ENCODE data around the gene PSRC1.

Gene PSRC1

DNA sequence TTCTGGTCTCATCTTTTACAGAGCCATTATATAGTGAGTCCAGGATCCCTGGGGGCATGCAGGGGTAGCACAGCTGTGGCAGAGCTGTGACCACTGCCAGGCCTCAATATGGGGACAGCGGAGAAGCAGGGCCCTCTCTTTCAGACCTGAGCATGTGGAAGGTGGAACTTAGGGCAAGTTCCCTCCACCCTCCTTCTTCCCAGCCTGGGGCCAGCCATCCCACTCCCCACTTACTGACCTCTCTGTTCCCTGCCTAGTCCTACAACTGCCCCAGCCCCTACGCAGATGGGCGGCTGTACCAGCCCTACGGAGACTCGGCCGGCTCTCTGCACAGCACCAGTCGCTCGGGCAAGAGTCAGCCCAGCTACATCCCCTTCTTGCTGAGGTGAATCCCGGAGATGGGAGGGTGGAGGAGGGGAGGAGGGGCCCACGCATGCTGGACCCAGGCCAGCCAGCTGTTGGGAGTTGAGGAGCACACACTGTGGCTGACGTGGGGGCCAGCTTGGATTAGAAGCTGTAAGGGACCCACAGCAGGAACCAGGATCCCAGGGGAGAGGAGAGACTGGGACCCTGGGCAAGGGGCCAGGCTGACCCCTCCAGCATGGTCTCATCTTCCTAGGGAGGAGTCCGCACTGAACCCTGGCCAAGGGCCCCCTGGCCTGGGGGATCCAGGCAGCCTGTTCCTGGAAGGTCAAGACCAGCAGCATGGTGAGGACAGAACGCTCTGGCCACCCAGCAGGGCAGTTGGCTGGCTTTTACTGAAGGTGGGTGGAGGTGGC is 10.7 kb downstream of the PSRC1 start:
- DNase-seq (ENCODE audit: low spot score): no peak

DNA sequence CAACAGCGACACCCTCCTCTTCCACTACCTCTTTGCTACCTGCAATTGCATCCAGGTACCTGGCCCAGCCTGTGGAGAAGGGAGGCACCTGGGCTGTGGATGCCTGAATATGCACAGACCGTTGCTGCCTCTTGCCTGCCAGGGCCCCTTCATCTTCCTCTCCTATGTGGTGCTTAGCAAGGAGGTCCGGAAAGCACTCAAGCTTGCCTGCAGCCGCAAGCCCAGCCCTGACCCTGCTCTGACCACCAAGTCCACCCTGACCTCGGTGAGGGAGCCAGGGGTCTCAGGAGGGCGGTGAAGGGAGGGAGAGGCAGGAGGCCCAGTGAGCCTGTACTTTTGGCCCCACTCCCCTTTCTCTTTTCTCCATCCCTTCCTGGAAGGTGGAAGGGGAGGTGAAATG is 11.5 kb downstream of the PSRC1 start:
- no peak for DNase-seq (ENCODE audit: low spot score)

DNA sequence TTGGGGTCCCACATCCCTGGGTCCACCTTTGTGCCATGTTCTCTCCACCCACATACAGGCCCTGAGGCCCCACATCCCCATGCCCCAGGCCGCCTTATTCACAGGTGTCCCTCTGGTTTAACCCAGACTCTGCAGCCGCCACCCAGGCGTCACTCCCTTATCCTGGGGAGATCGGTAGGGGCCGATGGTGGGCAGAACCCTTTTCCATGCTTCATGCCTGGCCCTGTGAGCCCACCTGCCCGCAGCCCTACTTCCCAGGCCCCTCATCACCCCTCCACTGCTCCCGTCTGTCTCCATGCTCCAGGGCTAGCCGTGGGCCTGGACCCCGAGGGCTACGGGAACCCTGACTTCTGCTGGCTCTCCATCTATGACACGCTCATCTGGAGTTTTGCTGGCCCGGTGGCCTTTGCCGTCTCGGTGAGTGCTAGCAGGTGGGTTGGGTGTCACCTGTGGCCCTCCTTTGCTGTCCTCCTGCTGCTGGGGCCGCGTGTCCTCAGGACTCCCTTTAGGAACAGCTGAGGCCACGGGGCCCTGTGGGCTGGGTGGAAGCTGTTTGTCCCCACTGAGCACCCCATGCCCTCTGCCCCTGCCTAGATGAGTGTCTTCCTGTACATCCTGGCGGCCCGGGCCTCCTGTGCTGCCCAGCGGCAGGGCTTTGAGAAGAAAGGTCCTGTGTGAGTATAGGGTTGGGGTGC is 12.2 kb downstream of the PSRC1 start:
- no peak for DNase-seq (ENCODE audit: low spot score)

DNA sequence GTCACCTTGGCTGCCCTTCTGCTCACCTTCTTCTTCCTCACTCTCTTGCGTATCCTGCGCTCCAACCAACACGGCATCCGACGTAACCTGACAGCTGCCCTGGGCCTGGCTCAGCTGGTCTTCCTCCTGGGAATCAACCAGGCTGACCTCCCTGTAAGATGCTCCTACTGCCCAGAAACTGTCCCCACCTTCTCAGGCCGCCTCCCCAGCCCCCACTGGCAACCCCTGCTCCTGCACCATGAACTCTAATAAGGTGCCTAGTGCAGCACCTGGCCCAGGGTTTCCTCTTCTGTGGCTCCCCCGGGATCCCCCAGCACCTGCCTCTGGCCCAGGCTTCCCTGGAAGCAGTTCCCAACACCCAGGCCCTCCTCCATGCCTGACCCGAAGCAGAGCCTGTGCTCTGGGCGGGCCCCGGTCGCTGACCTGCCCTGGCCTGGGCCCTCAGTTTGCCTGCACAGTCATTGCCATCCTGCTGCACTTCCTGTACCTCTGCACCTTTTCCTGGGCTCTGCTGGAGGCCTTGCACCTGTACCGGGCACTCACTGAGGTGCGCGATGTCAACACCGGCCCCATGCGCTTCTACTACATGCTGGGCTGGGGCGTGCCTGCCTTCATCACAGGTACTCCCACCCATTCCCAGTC is 12.8 kb downstream of the PSRC1 start:
- no peak for DNase-seq (ENCODE audit: low spot score)

DNA sequence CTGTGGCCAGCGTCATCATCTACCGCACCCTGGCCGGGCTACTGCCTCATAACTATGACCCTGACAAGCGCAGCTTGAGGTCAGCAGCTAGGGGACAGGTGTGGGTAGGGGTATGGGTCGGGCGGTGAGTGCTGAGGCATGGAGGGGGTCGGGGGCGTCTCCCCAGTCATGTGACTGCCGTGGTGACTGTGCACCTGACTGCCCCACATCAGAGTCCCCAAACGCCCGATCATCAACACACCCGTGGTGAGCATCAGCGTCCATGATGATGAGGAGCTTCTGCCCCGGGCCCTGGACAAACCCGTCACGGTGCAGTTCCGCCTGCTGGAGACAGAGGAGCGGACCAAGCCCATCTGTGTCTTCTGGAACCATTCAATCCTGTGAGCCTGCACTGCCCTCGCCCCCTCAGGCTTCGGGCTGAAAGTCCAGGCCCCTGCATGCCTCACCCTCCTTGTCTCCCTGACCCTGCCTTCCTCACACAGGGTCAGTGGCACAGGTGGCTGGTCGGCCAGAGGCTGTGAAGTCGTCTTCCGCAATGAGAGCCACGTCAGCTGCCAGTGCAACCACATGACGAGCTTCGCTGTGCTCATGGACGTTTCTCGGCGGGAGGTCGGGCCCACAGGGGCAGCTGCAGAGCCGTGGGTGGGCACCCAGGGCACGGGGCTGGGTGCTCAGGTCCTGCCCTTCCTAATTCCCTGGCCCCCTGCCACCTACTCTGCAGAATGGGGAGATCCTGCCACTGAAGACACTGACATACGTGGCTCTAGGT is 13.5 kb downstream of the PSRC1 start:
- no peak for DNase-seq (ENCODE audit: low spot score)

DNA sequence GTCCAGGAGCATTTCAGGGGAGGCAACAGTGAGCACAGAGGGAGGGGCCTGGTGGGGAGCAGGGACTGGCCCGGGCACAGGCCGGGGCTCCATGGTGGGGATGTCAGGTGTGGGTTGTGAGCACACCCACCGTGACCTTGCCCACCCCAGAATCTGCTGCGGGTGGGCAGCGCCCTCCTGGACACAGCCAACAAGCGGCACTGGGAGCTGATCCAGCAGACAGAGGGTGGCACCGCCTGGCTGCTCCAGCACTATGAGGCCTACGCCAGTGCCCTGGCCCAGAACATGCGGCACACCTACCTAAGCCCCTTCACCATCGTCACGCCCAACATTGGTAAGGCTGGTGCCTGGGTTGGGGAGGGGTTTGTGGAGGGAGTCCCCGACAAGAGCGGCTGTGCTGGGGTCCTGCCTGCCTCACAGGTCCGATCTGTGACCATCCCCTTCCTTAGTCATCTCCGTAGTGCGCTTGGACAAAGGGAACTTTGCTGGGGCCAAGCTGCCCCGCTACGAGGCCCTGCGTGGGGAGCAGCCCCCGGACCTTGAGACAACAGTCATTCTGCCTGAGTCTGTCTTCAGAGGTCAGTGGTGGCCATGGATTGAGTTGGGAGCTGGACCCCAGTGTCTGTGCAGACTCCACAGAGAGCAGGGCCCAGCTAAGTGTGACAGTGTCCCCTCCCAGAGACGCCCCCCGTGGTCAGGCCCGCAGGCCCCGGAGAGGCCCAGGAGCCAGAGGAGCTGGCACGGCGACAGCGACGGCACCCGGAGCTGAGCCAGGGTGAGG is 14.3 kb downstream of the PSRC1 start:
- DNase-seq (ENCODE audit: low spot score): no peak

DNA sequence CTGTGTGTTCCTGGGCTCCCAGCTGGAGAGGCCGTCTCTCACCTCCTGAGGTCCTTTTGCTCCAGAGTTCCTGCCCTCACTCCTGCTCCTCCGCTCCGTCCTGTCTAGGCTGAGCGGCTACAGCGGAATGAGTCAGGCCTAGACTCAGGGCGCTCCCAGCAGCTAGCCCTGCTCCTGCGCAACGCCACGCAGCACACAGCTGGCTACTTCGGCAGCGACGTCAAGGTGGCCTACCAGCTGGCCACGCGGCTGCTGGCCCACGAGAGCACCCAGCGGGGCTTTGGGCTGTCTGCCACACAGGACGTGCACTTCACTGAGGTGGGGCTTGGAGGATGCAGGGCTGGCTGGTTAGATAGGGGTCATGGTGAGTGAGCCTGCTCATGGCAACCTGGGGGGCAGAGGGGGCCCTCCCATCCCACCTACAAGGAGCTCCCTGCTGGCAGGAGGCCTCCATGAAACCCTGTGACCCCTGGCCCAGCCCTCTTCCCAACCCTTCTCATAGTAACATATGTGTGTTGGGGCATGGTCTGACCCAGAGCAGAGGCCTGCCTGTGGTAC is 15.1 kb downstream of the PSRC1 start:
- DNase-seq (ENCODE audit: low spot score): no peak

DNA sequence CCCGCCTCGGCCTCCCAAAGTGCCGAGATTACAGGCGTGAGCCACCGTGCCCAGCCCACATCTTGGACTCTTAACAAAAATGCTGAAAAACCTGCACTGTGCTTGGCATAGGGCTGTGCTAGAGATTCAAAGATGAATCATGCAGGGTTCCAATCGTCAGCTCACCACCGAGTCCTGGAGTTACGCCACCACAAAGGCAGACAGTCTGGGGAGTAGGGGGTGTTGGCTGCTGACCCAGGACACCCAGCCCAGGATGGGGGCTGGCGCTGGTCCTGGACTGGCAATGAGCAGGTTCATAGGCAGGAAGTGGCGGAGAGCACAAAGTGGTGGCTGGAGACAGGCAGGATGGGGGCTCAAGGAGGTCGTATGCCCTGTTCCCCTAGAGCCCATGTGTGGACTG is 16.0 kb downstream of the PSRC1 start:
- DNase-seq (ENCODE audit: low spot score): peak; percentile 70

DNA sequence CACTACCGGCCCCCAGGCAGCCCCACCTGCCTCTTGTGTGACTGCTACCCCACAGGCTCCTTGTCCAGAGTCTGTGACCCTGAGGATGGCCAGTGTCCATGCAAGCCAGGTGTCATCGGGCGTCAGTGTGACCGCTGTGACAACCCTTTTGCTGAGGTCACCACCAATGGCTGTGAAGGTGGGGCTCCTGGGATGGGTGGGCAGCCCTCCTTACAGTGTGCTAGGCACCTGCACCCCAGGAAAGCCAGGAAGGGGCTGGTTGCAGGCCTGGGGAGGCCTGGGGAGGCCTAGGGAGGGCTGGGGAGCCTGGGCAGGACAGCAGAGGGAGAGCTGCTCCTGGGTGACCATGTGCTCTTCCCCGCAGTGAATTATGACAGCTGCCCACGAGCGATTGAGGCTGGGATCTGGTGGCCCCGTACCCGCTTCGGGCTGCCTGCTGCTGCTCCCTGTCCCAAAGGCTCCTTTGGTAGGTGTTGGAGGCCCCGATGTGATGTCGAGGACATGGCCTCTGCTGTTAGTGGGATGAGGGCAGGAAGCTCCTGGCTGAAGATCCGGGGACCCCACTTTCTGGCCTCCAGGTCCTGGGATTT is 17.1 kb downstream of the PSRC1 start:
- DNase-seq (ENCODE audit: low spot score): no peak

DNA sequence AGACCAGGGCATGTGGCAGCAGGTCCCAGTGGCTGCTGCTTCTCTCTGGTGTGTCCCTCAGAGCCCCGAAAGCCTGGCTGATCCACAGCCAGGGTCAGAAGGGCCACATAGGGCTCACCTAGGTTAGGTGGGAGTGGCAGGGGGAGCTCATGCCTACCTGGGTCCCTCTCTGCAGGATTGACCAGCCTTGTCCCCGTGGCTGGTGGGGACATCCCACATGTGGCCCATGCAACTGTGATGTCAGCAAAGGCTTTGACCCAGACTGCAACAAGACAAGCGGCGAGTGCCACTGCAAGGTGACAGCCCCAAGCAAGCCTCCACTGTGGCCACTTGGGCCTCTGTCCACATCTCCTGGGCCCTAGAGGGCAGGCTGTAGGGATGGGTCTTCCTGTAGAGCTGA is 17.9 kb downstream of the PSRC1 start:
- DNase-seq (ENCODE audit: low spot score): no peak

DNA sequence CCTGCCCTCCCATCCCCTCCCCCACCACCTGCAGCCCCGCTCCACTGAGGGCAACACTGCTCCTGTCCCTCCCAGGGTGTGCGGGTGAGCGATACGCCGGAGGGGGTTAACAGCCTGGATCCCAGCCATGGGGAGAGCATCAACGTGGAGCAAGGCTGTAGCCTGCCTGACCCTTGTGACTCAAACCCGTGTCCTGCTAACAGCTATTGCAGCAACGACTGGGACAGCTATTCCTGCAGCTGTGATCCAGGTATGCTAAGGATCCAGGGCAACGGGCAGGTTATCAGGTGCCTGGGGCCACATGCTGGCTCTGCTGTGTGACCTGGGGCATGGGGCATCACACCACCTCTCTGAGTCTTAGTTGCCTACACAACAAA is 18.6 kb downstream of the PSRC1 start:
- no peak for DNase-seq (ENCODE audit: low spot score)

DNA sequence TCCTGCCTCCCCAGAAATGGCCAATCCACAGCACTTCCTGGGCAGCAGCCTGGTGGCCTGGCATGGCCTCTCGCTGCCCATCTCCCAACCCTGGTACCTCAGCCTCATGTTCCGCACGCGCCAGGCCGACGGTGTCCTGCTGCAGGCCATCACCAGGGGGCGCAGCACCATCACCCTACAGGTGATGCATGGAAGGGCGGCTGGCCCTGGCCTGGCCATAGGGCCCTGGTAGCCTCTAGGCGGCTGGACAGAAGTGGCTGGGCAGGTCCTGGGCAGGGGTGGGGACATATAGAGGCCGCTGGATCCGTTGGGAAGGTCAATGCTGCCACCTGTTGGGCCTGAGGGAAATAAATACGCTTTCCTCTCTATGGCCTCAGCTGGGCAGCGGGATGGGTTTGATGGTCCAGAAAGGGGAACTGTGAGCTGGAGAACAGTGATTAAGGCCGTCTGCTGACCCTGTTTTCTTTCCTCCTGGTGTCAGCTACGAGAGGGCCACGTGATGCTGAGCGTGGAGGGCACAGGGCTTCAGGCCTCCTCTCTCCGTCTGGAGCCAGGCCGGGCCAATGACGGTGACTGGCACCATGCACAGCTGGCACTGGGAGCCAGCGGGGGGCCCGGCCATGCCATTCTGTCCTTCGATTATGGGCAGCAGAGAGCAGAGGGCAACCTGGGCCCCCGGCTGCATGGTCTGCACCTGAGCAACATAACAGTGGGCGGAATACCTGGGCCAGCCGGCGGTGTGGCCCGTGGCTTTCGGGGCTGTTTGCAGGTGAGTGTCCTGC is 19.2 kb downstream of the PSRC1 start:
- DNase-seq (ENCODE audit: low spot score): peak; percentile 90

DNA sequence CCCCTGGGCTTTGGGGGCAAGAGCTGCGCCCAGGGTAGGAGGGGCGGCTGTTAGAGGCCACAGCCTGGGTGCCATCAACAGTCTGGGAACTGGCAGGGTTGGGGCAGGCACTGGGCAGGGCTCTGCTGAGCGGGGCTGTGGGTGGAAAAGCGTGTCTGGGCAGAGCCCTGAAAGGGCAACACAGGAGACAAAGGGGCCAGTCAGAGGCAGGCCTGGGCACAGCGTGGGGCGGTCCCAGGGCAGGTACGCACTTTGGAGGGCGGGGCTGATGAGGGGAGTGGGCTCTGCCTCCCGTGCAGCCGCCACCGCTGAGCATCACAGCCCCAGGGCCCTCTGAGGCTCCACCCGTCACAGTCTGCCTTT is 19.7 kb downstream of the PSRC1 start:
- DNase-seq (ENCODE audit: low spot score): no peak

DNA sequence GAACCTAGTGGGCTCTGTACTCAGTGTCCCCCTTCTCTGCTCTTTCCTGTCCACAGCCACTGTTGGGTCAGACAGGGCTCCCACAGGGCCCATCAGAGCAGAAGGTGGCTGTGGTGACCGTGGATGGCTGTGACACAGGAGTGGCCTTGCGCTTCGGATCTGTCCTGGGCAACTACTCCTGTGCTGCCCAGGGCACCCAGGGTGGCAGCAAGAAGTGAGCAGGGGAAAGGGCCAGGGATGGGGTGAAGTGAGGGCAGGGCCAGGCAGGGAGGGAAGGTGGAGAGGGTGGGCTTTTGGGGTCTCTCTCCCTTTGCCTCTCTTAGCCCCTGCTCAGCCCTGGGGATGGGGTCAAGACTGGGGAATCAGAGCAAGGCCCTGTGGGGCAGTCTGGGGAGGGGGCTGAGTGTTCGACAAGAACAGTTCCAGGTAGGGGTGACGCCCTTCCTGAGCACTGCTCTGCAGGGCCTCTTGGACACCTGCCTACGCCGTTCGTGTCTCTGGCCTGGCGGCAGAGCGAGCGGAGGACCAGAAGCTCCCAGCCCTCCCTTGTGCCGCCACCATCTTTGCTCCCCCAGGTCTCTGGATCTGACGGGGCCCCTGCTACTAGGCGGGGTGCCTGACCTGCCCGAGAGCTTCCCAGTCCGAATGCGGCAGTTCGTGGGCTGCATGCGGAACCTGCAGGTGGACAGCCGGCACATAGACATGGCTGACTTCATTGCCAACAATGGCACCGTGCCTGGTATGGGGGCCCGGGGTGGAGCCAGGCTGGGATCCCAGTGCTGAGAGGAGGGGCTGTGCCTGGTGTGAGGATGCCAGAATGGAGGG is 20.5 kb downstream of the PSRC1 start:
- DNase-seq (ENCODE audit: low spot score): no peak

DNA sequence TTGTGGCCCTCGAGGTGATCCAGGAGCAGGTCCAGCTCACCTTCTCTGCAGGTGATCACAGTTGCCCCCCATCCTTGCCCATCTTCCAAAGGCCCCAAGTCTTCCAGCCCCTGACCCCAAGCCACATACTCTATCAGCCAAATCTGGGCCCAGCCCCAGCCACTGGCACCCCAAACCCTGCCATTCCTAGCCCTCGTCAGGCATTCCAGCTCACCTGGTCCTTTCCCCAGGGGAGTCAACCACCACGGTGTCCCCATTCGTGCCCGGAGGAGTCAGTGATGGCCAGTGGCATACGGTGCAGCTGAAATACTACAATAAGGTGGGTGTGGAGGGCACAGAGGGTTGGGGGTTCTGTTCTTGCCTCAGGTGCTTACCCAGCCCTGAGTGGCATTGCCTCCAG is 21.4 kb downstream of the PSRC1 start:
- DNase-seq (ENCODE audit: low spot score): no peak

DNA sequence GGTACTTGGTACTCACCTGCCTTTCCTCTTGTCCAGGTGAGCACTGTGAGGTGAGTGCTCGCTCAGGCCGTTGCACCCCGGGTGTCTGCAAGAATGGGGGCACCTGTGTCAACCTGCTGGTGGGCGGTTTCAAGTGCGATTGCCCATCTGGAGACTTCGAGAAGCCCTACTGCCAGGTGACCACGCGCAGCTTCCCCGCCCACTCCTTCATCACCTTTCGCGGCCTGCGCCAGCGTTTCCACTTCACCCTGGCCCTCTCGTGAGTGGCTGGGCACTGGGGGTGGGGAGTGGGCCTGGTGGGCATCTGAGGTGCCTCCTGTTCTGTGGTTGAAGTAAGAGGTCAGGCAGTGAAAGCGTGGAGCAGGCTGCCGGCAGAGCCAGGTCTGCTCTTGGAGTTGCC is 21.9 kb downstream of the PSRC1 start:
- DNase-seq (ENCODE audit: low spot score): no peak

DNA sequence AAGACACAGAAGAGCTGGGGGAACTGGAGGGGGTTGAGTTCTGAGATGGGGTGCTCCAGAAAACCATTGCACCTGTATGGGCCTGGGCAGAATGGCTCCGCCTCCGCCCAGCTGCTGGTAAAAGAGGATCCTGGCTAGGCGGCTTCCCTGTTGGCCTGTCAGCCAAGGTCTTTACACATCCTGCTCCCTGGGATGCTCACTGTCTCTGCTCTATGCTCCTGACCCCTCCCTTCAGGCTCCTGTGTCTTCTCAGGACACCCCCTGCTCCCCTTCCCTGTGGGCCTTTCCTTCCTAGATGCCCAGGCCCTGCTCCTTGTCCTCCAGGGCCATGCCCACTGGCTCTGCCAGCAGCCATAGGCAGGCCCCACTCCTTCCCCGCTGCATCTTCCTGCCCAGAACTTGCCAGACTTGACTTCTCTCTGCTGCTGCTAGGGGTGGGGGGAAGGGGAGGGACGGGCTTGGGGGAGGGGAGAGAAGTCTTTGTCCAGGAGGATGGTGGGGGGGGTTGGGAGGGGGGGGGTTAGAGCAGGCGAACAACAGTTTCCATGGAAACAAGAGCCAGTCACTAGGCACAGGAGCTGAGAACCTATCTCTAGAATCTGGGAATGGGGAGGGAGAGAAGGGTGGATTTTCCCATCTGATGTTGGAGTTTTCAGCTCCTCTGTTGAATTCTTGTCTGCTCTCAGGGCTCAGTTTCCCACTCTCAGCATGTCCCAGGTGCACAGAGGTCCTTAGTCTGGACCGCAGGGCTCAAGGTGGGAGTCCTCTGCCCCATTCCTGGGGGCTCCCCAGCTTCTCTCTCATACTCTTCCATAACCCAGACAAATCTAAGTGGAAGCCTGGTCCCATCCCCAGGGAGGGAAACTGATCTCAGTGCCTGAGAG is 23.0 kb downstream of the PSRC1 start:
- DNase-seq (ENCODE audit: low spot score): no peak
